Activated T-helper 1 cell treated with Interleukin-2 at 50 U/mL for 16 hours (primary cell): ENCODE measurements around the gene LRRC7.
"Not testable (repeated sequence)": the region's sequence is repeated elsewhere in the genome, so short reads cannot be mapped to it uniquely, and the experiment has no call there.

ENCODE experiments used
- DNase-seq: peaks from one replicate; pipeline ENCODE4 v3.0.0-alpha.2; 2020; ENCODE audit warnings: low read depth

Gene LRRC7

DNA sequence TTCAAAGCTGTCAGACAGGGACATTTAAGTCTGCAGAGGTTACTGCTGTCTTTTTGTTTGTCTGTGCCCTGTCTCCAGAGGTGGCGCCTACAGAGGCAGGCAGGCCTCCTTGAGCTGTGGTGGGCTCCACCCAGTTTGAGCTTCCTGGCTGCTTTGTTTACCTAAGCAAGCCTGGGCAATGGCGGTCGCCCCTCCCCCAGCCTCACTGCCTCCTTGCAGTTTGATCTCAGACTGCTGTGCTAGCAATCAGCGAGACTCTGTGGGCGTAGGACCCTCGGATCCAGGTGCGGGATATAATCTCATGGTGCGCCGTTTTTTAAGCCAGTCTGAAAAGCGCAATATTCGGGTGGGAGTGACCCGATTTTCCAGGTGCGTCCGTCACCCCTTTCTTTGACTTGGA lies 320.3 kb downstream of the LRRC7 start:
- DNase-seq = not testable (repeated sequence)

GRCh38 chr1:69888657-69889056 lies 320.9 kb downstream of the LRRC7 start:
- DNase-seq = no peak

DNA sequence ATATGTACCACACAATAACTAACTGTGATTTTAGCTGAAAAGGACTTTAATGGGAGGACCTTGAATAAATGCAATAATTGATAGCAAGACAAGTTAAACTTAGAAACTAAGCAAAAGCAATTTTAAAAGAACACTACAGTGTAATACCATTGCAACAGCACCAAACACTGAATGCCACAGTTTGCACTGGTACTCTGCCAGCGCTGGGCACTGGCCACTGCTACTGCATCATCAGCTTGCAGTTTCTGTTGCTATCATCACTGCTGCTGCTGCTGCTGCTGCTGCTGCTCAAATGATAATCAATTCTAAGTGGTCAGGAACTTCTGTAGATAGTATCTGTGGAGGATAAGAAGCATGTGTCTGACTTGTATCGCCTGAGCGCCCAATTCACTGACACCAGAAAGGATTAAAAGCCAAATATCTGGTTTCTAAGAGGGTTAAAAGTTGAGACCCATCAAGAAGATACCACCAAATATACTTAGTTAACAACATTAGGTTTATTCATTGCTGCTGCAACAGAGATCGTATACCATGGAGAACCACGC lies 330.8 kb downstream of the LRRC7 start:
- DNase-seq = no peak

DNA sequence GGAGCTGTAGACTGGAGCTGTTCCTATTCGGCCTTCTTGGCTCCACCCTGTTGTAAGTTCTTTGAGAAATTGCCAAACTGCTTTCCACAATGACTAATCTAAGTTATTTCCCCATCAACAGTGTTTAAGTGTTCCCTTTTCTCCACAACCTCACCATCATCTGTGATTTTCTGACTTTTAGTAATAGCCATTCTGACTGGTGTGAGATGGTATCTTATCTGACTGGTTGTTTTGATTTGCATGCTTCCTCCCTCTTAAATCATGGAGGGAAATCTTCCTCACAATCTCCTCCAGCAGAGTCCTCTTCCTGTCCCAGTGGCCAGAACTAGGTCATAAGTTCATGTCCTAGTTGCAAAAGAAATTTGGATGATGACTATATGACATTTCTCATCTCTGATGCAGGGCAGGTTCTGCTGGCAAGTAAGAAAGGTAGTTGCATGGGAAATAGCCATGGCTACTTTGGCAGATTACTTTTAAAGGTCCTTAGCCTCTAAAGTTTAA lies 343.6 kb downstream of the LRRC7 start:
- no peak for DNase-seq

DNA sequence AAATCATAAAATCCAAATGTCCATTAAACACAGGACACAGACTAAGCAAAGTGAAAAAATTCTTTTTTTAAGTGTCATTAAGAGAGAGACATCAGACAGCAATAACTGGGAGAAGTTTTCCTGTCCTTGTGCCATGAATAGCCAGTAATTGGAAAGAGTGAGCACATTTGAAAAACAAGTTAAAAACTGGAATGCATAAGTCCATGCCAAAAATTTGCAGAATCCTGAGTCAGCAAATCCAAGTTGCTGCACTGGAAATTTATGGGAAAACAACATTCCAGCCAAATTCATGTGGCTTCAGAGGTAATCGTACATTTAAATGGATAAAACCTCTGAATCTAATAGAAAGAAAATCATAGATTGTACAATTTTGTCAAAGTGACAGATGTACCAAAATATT lies 346.3 kb downstream of the LRRC7 start:
- DNase-seq = no peak

- DNase-seq = no peak
Observed at GRCh38 chr1:69914976-69915765, 347.4 kb downstream of the LRRC7 start.

DNA sequence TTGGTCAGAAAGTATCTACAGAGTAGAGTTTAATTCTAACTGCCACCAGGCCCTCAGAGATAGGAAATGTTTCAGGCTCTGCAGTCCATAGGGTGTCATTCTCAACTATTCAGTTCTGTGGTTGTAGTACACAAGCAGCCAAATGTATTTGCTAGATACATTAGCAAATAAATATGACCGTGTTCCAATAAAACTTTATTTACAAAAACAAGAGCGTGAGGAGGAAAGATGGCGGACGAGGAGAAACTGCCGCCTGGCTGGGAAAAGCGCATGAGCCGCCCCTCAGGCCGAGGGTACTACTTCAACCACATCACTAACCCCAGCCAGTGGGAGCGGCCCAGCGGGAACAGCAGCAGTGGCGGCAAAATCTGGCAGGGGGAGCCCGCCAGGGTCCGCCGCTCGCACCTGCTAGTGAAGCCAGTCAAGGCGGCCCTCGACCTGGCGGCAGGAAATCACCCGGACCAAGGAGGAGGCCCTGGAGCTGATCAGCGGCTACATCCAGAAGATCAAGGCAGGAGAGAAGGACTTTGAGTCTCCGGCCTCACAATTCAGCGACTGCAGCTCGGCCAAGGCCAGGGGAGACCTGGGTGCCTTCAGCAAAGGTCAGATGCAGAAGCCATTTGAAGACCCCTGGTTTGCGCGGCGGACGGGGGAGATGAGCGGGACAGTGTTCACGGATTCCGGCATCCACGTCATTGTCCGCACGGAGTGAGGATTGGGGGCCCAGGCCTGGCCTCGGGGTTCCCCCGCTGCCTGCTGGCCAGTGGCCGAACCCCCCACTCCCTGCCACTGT lies 351.6 kb downstream of the LRRC7 start:
- DNase-seq = no peak

- no peak for DNase-seq
Observed at GRCh38 chr1:69919922-69920273, 352.2 kb downstream of the LRRC7 start.

GRCh38 chr1:69920426-69920825 lies 352.7 kb downstream of the LRRC7 start:
- no peak for DNase-seq

- no peak for DNase-seq
Observed at GRCh38 chr1:69921486-69921885, 353.8 kb downstream of the LRRC7 start.

DNA sequence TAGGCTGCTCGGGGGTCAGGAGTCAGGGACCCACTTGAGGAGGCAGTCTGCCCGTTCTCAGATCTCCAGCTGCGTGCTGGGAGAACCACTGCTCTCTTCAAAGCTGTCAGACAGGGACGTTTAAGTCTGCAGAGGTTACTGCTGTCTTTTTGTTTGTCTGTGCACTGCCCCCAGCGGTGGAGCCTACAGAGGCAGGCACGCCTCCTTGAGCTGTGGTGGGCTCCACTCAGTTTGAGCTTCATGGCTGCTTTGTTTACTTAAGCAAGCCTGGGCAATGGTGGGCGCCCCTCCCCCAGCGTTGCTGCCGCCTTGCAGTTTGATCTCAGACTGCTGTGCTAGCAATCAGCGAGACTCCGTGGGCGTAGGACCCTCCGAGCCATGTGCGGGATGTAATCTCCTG lies 360.5 kb downstream of the LRRC7 start:
- DNase-seq = not testable (repeated sequence)

DNA sequence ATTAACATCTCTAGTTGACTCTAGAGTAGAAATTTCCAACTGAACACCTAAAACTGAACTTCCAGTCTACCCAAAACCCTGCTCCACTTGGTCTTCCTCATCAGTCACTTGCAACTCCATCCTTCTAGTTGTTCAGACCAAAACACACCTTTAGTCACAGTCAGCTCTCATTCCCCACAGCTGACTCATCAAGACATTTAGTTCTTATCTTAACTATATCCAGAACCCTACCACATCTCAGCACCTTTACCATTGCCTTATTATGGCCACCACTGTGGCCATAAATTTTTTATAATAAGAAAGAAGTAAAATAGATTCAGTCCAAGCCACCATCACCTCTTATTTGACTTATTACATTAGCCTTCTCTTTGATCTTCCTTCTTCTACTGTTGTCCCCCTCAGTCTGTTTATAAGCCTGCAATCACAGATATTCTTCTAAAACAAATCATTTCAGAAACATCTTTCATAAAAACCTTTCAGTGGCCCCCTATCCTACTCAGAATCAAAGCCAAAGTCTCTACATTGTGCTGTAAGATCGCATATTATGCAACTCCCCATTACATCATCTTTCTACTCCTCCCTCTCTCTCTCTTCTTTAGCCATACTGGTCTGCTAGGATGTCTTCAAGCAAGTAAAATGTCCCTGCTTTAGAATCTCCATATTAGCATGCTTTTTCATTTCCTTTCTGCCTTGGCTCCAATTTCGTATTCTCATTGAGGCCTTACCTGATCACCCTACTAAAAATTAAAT lies 361.8 kb downstream of the LRRC7 start:
- DNase-seq = no peak

DNA sequence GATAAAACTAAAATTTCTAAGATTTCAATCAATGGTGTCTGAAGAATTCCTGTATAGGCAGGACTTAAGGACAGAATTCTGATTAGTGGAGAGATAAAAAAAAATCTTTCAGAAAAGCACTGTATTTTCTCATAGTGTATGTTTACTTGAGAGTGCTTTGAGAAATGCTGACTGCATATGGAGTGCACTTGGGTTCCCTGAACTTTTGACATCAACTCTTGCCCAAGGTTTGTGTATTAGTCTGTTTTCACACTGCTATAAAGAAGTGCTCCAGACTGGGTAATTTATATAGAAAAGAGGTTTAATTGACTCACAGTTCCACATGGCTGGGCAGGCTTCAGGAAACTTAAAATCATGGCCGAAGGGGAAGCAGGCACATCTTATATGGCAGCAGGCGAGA lies 362.7 kb downstream of the LRRC7 start:
- no peak for DNase-seq

DNA sequence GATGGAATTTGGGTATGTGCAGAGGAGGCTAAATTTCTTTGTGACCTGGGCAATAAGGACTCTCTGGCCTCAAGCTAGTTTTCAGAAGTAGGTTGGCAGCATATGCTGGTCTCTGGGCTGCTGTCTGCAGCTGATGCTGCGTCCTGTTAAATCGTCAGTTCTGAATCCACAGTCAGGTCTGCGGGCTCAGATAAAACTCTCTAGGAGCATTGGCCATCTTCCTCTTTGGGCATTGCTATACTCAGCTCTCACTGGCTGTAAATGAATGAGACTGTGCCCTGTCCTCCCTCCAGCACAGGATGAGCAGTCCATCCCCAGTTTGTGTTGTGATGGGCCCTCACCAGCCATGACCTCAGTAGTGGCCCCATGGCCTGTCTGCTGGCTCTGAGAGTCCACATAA lies 365.0 kb downstream of the LRRC7 start:
- no peak for DNase-seq

DNA sequence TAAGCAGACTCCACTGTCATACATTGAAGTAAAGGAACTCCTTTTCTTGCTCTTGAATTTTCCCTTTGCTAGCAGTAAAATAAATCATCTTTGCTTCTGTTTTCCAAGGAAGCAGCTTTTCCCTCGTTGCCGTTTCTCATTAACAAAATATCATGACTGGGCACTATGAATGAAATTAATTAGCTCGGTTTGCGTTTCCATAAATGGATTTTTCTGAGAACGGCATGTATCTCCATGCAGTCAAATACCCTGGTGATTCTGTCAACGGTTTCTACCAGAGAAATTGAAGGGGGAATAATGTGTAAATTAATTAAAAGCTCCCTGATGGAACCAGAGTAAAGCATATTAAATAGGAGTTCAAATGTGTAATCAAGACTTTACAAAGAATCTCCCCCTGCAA lies 372.5 kb downstream of the LRRC7 start:
- DNase-seq = no peak

GRCh38 chr1:69940816-69941215 lies 373.1 kb downstream of the LRRC7 start:
- no peak for DNase-seq

DNA sequence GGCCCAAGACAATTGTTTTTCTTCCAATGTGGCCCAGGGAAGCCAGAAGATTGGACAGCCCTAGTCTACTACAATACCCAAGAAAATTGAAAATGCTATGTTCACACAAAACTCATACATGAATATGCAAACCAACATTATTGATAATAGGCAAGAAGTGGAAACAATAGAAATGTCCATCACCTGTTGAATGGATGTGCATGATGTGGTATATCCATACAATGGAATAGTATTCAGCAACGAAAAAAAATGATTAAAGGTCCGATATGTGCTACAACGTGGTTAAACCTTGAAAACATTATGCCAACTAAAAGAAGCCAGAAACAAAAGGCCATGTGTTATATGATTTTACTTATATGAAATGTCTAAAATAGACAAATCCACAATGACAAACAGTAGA lies 375.3 kb downstream of the LRRC7 start:
- no peak for DNase-seq

- DNase-seq = no peak
Observed at GRCh38 chr1:69946935-69947334, 379.2 kb downstream of the LRRC7 start.

GRCh38 chr1:69947837-69948236 lies 380.1 kb downstream of the LRRC7 start:
- no peak for DNase-seq

- no peak for DNase-seq
Observed at GRCh38 chr1:69952676-69953075, 385.0 kb downstream of the LRRC7 start.

DNA sequence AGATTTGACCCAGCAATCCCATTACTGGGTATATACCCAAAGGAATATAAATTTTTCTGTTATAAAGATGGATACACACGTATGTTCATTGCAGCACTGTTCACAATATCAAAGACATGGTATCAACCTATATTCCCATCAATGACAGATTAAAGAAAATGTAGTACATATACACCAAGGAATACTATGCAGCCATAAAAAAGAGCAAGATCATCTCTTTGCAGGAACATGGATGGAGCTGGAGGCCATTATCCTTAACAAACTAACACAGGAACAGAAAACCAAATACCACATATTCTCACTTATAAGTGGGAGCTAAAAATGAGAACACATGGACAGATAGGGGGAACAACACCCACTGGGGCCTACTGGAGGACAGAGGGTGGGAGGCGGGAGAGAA lies 394.7 kb downstream of the LRRC7 start:
- not testable (repeated sequence) for DNase-seq

DNA sequence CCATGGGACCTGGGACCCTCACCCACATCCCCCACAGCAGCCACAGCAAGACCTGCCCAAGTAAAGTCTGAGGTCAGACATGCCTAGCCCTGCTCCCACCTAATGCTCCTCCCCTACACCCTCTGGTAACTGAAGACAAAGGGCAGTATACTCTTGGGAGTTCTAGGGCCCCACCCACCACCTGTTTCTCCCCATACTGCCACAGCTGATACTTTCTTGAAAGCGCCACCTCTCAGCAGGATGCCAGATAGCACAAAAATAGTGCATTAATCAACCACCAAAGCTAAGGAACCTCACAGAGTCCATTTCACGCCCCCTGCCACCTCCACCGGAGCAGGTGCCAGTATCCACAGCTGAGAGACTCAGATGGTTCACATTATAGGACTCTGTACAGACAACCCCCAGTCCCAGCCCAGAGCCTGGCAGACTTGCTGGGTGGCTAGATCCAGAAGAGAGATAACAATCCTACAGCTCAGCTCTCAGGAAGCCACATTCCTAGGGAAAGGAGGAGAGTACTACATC lies 399.6 kb downstream of the LRRC7 start:
- no peak for DNase-seq
